PC-9 (cell line): ENCODE data around the gene EIF3I.

Experiments
- CTCF ChIP-seq: fragments of 200-600 bp; sonication (generic); conservative IDR thresholded peaks from 2 replicates; pipeline ENCODE4 v1.6.1; 2017; ENCODE audit warnings: mixed run types, antibody characterized with exemption, mild to moderate bottlenecking, moderate library complexity
- EZH2 ChIP-seq: fragments of 200-600 bp; sonication (generic); IDR thresholded peaks from 2 replicates; pipeline ENCODE4 v1.8.0; 2017; ENCODE audit warnings: antibody characterized with exemption, low read depth

- no peak for TF ChIP-seq EZH2
- TF ChIP-seq CTCF, result peak; percentile 81
Measured at GRCh38 chr1:32247983-32248889, 26.0 kb downstream of the EIF3I start.
